Measurements from ENCODE around the gene SPATA20. TPM values are rescaled to one million over a fixed set of nuclear protein-coding genes. Genes with fewer than 3 reads are reported as not detected.

The SPATA20 gene
- total RNA-seq, 1 experiment from 2014 or later = 23.1 TPM

- no peak for DNase-seq (ENCODE audit: low read depth)
Measured at GRCh38 chr17:50539762-50540559, 7.0 kb upstream of the SPATA20 start.

DNA sequence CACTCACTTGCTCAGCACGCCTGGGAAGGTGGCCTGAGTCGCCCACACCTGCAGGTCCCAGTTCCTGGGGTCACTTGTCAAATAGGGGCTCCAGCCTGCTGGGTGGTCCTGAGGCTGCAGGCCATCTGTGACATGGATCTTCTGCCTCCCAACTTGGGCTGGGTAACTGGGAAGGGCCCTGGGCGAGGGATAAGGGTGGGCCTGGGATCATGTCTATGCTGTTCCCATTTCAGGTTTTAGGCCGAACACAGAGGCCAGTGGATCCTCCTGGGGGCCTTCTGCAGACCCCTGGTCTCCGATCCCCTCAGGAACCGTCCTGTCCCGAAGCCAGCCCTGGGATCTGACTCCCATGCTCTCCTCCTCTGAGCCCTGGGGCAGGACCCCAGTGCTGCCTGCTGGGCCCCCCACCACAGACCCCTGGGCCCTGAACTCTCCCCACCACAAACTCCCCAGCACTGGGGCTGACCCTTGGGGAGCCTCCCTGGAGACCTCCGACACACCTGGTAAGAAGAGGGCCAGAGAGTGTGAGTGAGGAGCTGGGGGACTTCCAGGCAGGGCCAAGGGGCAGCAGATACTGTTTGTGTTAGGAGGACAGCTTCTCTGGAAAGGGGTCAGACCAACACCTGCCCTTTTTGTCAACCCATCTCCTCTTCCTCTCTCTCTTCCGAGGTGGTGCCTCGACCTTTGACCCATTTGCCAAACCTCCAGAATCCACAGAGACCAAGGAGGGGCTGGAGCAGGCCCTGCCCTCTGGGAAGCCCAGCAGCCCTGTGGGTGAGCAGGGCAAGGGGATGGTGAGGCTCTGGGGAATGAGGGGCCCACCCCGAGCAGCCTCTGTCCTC, 6.2 kb upstream of the SPATA20 start:
- DNase-seq (ENCODE audit: low read depth) = no peak

DNA sequence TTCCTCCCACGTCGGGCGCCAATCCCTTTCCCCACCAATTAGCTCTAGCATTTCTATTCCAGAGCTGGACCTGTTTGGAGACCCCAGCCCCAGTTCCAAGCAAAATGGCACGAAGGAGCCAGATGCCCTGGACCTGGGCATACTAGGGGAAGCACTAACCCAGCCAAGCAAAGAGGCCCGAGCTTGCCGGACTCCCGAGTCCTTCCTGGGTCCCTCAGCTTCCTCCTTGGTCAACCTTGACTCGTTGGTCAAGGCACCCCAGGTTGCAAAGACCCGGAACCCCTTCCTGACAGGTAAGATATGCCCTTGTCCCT, 5.6 kb upstream of the SPATA20 start:
- DNase-seq (ENCODE audit: low read depth) = no peak

DNA sequence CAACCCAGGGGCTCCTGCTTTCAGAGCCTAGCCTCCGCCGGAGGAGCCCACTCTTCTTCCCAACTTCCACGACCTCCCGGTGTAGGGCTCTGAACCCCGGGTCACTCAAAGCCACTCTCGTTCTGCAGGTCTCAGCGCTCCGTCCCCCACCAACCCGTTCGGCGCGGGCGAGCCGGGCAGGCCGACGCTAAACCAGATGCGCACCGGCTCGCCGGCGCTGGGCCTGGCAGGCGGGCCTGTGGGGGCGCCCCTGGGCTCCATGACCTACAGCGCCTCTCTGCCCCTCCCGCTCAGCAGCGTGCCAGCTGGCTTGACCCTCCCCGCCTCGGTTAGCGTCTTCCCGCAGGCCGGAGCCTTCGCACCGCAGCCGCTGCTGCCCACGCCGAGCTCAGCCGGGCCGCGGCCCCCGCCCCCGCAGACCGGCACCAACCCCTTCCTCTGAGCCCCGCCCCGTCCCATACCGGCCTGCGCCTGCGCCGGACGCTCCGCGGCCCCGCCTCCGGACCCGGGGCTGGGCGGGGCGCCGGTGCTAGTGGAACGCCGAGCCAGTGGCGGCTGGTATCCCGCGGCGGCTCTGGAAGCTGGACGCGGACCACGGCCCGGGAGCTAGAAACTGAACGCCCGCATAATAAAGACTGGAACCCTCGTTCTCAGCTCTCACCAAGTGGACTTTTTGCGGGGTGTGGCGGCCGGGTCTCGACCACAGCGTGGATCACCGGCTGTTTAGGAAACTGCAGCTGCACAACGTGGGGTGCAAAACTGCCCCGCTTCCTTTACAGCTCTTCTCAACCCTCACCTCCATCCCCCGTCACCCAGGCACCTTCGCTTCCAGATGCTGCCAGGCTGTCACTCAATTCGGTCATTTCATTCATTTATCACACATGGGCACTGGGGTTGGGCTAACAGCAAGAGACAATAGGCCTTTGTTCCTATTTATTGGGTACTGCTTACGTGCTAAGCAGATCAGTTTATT, 5.0 kb upstream of the SPATA20 start:
- peak; percentile 77 for DNase-seq (ENCODE audit: low read depth)

DNA sequence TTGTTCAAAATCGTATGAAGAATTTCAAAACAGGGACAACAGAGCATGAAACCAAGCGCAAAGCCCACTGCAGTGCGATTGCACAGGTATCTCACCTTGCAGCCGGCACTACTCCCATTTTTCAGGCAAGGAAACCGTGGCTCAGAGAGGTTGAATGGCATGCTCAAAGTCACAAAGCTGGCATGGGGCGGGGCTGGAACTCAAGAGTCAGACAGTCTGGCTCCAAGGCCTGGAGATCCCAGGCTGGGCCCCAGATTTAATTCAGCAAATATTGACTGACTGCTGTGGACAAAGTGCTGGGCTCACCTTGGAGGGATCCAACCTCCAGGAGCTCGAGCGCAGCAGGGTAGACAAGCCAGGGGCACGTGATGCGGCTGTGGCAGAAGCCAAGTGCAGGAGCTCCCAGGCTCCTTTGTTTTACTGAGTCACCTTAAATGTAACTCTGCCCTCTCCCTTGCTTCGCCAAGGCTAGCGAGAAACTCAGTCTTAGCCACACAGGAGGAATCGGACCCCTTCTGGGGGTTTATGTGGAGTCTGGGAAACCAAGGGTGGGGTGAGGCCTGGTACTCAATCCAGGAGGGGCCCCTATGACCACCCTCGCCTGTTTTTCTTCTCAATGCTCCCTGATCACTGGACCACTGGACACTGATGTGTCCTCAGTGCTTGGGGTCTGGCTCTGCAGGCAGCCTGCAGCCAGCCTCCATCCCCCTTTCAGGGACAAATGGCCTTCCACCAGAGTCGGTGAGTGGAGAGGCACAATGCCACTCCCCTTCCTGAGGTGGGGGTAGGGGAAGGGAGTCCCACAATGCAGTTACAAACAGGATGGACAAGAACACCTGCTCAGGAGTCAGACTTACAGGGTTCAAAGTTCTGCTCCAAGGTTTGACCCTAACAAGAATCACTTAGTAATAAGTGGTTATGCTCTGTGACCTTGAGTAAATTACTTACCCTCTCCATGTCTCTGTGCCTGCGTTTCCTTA, 3.9 kb upstream of the SPATA20 start:
- no peak for DNase-seq (ENCODE audit: low read depth)

DNA sequence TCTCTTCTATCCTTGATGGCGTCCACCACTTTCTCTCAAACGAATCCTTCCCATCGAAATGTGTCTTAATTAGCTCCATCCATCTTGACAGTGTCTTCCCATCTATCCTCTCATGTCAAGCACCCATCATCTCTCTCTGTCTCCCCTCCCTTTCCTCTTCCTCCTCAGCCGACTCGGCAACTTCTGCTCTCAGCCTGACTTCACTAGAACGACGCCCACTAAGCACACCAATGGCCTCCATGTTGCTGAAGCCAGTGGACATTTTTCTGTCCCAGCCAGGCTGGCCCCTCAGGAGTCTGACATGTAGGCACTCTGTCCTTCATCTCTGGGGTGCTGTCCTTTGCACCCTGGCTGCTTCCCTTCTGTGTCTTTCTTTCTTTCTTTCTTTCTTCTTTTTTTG, 2.5 kb upstream of the SPATA20 start:
- no peak for DNase-seq (ENCODE audit: low read depth)

GRCh38 chr17:50545311-50545710, 1.7 kb upstream of the SPATA20 start:
- DNase-seq (ENCODE audit: low read depth) = no peak

- no peak for DNase-seq (ENCODE audit: low read depth)
Measured at GRCh38 chr17:50546701-50547034, 306 bp upstream of the SPATA20 start.

DNA sequence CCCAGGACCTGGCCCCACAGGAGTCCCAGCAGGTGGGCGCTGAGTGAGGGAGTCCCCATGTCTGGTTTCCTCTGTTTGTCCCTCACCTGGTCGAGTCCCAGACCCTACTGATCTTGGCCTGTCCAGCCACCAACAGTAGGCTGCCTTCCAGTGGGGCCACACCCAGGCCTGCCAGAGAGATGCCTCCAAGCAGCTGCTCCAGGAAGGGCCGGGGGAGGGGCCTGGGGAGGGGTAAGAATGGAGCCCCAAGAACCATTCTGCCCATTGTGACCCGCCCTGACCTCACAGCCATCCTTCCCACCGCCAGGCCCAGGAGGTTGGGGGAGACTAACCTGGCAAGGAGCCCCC, 736 bp downstream of the SPATA20 start:
- no peak for DNase-seq (ENCODE audit: low read depth)

- DNase-seq (ENCODE audit: low read depth) = no peak
Measured at GRCh38 chr17:50548831-50549230, 1.9 kb downstream of the SPATA20 start.

- DNase-seq (ENCODE audit: low read depth) = no peak
Measured at GRCh38 chr17:50549256-50549941, 2.4 kb downstream of the SPATA20 start.

DNA sequence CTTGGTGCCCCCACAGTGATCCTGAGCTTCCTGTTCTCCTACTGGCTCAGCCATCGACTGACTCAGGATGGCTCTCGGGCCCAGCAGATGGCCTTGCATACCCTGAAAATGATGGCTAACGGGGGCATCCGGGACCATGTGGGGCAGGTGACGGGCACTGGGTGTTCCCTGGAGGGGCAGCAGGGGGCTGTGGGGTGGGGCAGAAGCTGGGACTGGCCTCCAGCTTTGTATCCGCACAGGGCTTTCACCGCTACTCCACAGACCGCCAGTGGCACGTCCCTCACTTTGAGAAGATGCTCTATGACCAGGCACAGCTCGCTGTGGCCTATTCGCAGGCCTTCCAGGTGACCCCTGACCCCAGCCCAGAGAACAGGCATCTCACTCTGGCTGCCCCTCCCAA, 3.0 kb downstream of the SPATA20 start:
- no peak for DNase-seq (ENCODE audit: low read depth)

DNA sequence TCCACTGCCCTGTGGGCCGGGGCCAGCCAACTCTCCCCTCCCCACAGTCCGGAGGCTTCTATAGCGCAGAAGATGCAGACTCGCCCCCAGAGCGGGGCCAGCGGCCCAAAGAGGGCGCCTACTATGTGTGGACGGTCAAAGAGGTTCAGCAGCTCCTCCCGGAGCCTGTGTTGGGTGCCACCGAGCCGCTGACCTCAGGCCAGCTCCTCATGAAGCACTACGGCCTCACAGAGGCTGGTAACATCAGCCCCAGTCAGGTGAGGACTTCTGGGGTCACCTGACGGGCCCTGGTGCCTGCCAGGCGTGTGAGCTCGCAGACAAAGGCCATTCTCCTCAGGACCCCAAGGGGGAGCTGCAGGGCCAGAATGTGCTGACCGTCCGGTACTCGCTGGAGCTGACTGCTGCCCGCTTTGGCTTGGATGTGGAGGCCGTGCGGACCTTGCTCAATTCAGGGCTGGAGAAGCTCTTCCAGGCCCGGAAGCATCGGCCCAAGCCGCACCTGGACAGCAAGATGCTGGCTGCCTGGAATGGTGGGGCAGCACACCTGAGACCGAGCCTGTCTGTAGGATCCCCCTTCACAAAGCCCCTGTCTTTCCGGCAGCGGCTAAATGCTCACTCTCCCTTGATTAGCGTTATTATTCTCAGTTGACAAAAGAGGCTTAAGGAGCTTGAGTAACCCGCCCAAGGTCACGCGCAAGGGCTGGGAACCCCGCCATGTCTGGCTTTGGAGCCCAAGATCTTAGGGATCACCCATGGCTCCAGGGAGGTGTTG, 3.9 kb downstream of the SPATA20 start:
- peak; percentile 67 for DNase-seq (ENCODE audit: low read depth)

GRCh38 chr17:50551433-50551815, 4.5 kb downstream of the SPATA20 start:
- DNase-seq (ENCODE audit: low read depth) = no peak

DNA sequence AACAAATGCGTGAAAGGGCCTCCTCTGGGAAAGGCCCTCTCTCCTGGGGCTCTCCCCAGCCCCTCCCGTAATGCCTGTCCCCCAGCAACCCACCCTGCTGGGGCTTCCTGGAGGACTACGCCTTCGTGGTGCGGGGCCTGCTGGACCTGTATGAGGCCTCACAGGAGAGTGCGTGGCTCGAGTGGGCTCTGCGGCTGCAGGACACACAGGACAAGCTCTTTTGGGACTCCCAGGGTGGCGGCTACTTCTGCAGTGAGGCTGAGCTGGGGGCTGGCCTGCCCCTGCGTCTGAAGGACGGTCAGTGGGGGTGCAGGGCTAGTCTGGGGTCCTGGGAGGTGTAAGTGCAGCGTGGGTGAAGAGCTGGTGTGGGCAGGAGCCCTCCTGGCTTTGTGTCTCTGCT, 4.9 kb downstream of the SPATA20 start:
- no peak for DNase-seq (ENCODE audit: low read depth)

DNA sequence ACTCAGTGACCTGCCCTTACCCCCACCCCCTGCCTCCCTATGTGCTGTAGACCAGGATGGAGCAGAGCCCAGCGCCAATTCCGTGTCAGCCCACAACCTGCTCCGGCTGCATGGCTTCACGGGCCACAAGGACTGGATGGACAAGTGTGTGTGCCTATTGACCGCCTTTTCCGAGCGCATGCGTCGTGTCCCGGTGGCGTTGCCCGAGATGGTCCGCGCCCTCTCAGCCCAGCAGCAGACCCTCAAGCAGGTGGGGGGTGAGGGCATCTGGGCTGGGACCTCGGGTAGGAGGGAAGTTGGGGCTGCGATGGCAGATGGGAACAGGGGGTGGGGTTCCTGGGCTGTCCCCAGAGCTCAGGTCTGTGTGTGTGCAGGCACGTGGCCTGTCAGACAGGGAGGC, 7.2 kb downstream of the SPATA20 start:
- DNase-seq (ENCODE audit: low read depth) = no peak

GRCh38 chr17:50556803-50557202, 9.8 kb downstream of the SPATA20 start:
- no peak for DNase-seq (ENCODE audit: low read depth)

GRCh38 chr17:50557630-50558029, 10.7 kb downstream of the SPATA20 start:
- no peak for DNase-seq (ENCODE audit: low read depth)

GRCh38 chr17:50558091-50558490, 11.1 kb downstream of the SPATA20 start:
- no peak for DNase-seq (ENCODE audit: low read depth)

DNA sequence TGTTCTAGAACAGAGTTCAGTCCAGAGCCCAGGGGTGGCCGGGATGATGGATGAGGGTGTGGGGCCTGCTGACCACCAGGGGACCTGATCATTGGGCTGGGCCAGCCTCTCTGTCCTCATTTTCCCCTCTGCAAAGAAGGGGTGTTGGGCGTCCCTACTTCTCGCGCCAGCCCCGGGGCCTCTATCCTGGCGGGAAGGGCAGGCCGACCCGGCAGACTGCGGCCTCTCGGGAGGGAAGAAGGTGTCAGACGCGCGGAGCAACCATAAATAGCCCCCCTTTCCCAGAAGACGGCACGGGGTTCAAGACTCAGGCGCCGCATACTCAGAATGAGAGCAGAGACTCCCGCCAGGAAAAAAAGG, 11.6 kb downstream of the SPATA20 start:
- no peak for DNase-seq (ENCODE audit: low read depth)

Measured in M059J (cell line).